ENCODE measurements around the gene ELANE. TPM values are rescaled to one million over a fixed set of nuclear protein-coding genes. Genes with fewer than 3 reads are reported as not detected.

Gene ELANE
- total RNA-seq, 2 experiments from 2014 or later: not detected

- Histone ChIP-seq H4K20me1 (ENCODE audit: insufficient read depth, low read length) (no peaks in the 10 kb centered on the region), H3K79me2 (ENCODE audit: insufficient read depth, low read depth, low read length) (no peaks in the 10 kb centered on the region), H3K27ac (ENCODE audit: low read depth, low read length, poor library complexity, severe bottlenecking) (no peak within 1 kb of the TSS), H3K36me3 (ENCODE audit: insufficient read depth, low read length) (no peaks in the 10 kb centered on the region), H3K4me3 (ENCODE audit: low read depth, low read length, poor library complexity, severe bottlenecking) (no peak within 1 kb of the TSS), H3K4me1 (ENCODE audit: insufficient read depth, low read length, poor library complexity, severe bottlenecking) (no peaks in the 10 kb centered on the region), H2AFZ (ENCODE audit: low read length) (no peak within 1 kb of the TSS), H3K4me2 (ENCODE audit: low read length) (no peak within 1 kb of the TSS), H3K9me3 (ENCODE audit: low read length) (no peaks in the 10 kb centered on the region), H3K9me2 (ENCODE audit: insufficient read depth, low read length) (no peaks in the 10 kb centered on the region)
- ChIA-PET CTCF (ENCODE audit: unreplicated experiment) (no interaction called here), POLR2A (no interaction called here)
- intact Hi-C loops (cut with micrococcal nuclease; ENCODE audit: unreplicated experiment): no loop called here
- no TSS peak for BruUV-seq (replicated peaks)
- DNase-seq (ENCODE audit: low spot score): no peak
- no peak for TF ChIP-seq EZH2phosphoT487 (IDR thresholded peaks at IDR 0.05; ENCODE audit: borderline replicate concordance, low read depth, low read length)
- TF ChIP-seq, protein P1, sequence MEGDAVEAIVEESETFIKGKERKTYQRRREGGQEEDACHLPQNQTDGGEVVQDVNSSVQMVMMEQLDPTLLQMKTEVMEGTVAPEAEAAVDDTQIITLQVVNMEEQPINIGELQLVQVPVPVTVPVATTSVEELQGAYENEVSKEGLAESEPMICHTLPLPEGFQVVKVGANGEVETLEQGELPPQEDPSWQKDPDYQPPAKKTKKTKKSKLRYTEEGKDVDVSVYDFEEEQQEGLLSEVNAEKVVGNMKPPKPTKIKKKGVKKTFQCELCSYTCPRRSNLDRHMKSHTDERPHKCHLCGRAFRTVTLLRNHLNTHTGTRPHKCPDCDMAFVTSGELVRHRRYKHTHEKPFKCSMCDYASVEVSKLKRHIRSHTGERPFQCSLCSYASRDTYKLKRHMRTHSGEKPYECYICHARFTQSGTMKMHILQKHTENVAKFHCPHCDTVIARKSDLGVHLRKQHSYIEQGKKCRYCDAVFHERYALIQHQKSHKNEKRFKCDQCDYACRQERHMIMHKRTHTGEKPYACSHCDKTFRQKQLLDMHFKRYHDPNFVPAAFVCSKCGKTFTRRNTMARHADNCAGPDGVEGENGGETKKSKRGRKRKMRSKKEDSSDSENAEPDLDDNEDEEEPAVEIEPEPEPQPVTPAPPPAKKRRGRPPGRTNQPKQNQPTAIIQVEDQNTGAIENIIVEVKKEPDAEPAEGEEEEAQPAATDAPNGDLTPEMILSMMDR (conservative IDR thresholded peaks at IDR 0.05; ENCODE audit: low read length): no peak
These were observed 24.3 kb upstream of the ELANE start, which contains the start of gene AZU1 for GRCh38 chr19:827710-828321. Gene AZU1, plus strand, starts transcription at chr19:827837. Its CDS starts 10 bp downstream, at chr19:827847.

DNA sequence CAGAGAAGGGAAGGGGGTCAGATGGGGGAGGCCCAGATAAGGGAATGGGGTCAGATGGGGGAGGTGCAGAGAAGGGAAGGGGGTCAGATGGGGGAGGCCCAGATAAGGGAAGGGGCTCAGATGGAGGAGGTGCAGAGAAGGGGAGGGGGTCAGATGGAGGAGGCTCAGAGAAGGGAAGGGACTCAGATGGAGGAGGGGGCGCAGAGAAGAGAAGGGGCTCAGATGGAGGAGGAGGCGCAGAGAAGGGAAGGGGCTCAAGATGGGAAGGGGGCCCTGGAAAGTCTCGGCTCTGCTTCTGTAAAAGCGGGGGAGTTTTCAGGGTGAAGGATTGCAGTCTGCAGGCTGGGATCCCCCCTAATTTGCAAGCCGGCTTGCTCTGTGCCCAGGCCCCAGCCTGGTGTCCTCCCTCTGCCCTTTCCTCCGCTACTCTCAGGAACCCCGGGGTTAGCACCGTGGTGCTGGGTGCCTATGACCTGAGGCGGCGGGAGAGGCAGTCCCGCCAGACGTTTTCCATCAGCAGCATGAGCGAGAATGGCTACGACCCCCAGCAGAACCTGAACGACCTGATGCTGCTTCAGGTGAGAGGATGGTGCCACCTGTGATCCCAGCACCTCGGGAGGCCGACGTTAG lies 22.9 kb upstream of the ELANE start:
- no peak overlapping the region for H3K4me3 ChIP-seq (ENCODE audit: low read depth, low read length, poor library complexity, severe bottlenecking)
- no peaks in the 10 kb centered on the region for H3K4me1 ChIP-seq (ENCODE audit: insufficient read depth, low read length, poor library complexity, severe bottlenecking)
- no peak overlapping the region for H3K4me2 ChIP-seq (ENCODE audit: low read length)
- intact Hi-C loops (cut with micrococcal nuclease; ENCODE audit: unreplicated experiment): no loop called here
- no peak for DNase-seq (ENCODE audit: low spot score)
- H3K79me2 ChIP-seq (ENCODE audit: insufficient read depth, low read depth, low read length): no peaks in the 10 kb centered on the region
- H4K20me1 ChIP-seq (ENCODE audit: insufficient read depth, low read length): no peaks in the 10 kb centered on the region
- no peaks in the 10 kb centered on the region for H3K9me3 ChIP-seq (ENCODE audit: low read length)
- ChIA-PET CTCF (ENCODE audit: unreplicated experiment) (no interaction called here), POLR2A (no interaction called here)
- no peak overlapping the region for H3K27ac ChIP-seq (ENCODE audit: low read depth, low read length, poor library complexity, severe bottlenecking)
- no peaks in the 10 kb centered on the region for H3K36me3 ChIP-seq (ENCODE audit: insufficient read depth, low read length)
- no peaks in the 10 kb centered on the region for H3K9me2 ChIP-seq (ENCODE audit: insufficient read depth, low read length)
- no TSS peak for BruUV-seq (replicated peaks)
- H2AFZ ChIP-seq (ENCODE audit: low read length): no peak overlapping the region
- TF ChIP-seq EZH2phosphoT487 (IDR thresholded peaks at IDR 0.05; ENCODE audit: borderline replicate concordance, low read depth, low read length): no peak
- TF ChIP-seq, protein P1 (conservative IDR thresholded peaks at IDR 0.05; ENCODE audit: low read length): no peak

Data from OCI-LY7 (cell line).